ENCODE data around the gene MYMK.

MYMK gene

GRCh38 chr9:133505186-133505830, 19.5 kb downstream of the MYMK start:
- DNase-seq: peak; percentile 0

- DNase-seq: no peak
Observed at GRCh38 chr9:133502112-133502511, 22.6 kb downstream of the MYMK start.

- no peak for DNase-seq
Observed at GRCh38 chr9:133499892-133500270, 24.9 kb downstream of the MYMK start.

GRCh38 chr9:133499132-133499891, 25.4 kb downstream of the MYMK start:
- DNase-seq: no peak

GRCh38 chr9:133496861-133497842, 27.6 kb downstream of the MYMK start:
- DNase-seq: no peak

GRCh38 chr9:133495327-133496293, 29.1 kb downstream of the MYMK start:
- no peak for DNase-seq

GRCh38 chr9:133494636-133495326, 30.0 kb downstream of the MYMK start:
- no peak for DNase-seq

GRCh38 chr9:133493845-133494540, 30.8 kb downstream of the MYMK start:
- no peak for DNase-seq

- no peak for DNase-seq
Observed at GRCh38 chr9:133493428-133493827, 31.3 kb downstream of the MYMK start.

- no peak for DNase-seq
Observed at GRCh38 chr9:133492061-133493021, 32.4 kb downstream of the MYMK start.

GRCh38 chr9:133491656-133491925, 33.2 kb downstream of the MYMK start:
- DNase-seq: no peak

- DNase-seq: peak; percentile 9
Observed at GRCh38 chr9:133490865-133491655, 33.7 kb downstream of the MYMK start.

GRCh38 chr9:133490201-133490681, 34.5 kb downstream of the MYMK start:
- no peak for DNase-seq

- no peak for DNase-seq
Observed at GRCh38 chr9:133489253-133490190, 35.2 kb downstream of the MYMK start.

- DNase-seq: no peak
Observed at GRCh38 chr9:133488686-133489252, 36.0 kb downstream of the MYMK start.

GRCh38 chr9:133487331-133487725, 37.4 kb downstream of the MYMK start:
- no peak for DNase-seq
